SK-N-SH (cell line): ENCODE data around the gene MPST. TPM values are rescaled to one million over a fixed set of nuclear protein-coding genes. Genes with fewer than 3 reads are reported as not detected.

Experiments used
- CTCF ChIA-PET: fragments of 300-600, 350-600 bp; formaldehyde crosslinking; extraction: SDS; loops from one replicate; lab custom pipeline; 2021; lab: Yijun Ruan, JAX
- POLR2A ChIA-PET: fragments of 350-600 bp; sonication (Branson Sonifier 250); formaldehyde crosslinking; extraction: SDS; loops from one replicate; lab custom pipeline; 2020; ENCODE audit warnings: antibody characterized with exemption, inconsistent platforms; lab: Yijun Ruan, JAX
- DNase-seq: peaks from one replicate; pipeline ENCODE4 v3.0.0; 2012
- H2AFZ ChIP-seq: fragments of 200-600 bp; sonication (generic); 2 replicates; pipeline ENCODE4 v1.8.1; 2016; ENCODE audit warnings: antibody characterized with exemption, mild to moderate bottlenecking, low read depth
- H3F3A ChIP-seq: fragments of 200-600 bp; sonication (generic); replicated peaks from 2 replicates; pipeline ENCODE3; 2016; ENCODE audit warnings: antibody characterized with exemption, mild to moderate bottlenecking; ENCODE audit not compliant: insufficient read depth
- H3K27ac ChIP-seq, 2 experiments: fragments of 200-500 bp in 1 of 2; fragments of 200-600 bp in 1 of 2; sonication (Bioruptor generic) in 1 of 2; sonication (generic), shearing (Covaris generic) in 1 of 2; 2 replicates each; pipeline versions ENCODE4 v1.5.1 to v1.6.1; 2014 to 2016; ENCODE audit warnings: low read depth in 2 of 2, inconsistent platforms in 1 of 2, low read length in 1 of 2, mild to moderate bottlenecking in 1 of 2, mixed read lengths in 1 of 2
- H3K27me3 ChIP-seq: fragments of 200-600 bp; sonication (generic), shearing (Covaris generic); 2 replicates; pipeline ENCODE4 v1.6.1; 2016; ENCODE audit warnings: mixed run types; ENCODE audit not compliant: insufficient read depth
- H3K36me3 ChIP-seq, 2 experiments: fragments of 200-500 bp in 1 of 2; fragments of 200-600 bp in 1 of 2; sonication (Bioruptor generic) in 1 of 2; sonication (generic) in 1 of 2; replicated peaks in 1 of 2; 2 replicates each; pipeline versions ENCODE3 to v1.5.1; 2014 to 2016; ENCODE audit warnings: low read length in 1 of 2, mild to moderate bottlenecking in 1 of 2; ENCODE audit not compliant: insufficient read depth in 2 of 2, control insufficient read depth in 1 of 2
- H3K4me1 ChIP-seq, 2 experiments: fragments of 200-500 bp in 1 of 2; fragments of 200-600 bp in 1 of 2; sonication (Bioruptor generic) in 1 of 2; sonication (generic), shearing (Covaris generic) in 1 of 2; 2 replicates each; pipeline versions ENCODE4 v1.5.1 to v1.6.1; 2014 to 2016; ENCODE audit warnings: low read depth in 1 of 2, low read length in 1 of 2, mixed run types in 1 of 2; ENCODE audit not compliant: insufficient read depth in 2 of 2, control insufficient read depth in 1 of 2
- H3K4me2 ChIP-seq: fragments of 200-600 bp; sonication (generic), shearing (Covaris generic); 2 replicates; pipeline ENCODE4 v1.6.1; 2017; ENCODE audit warnings: mixed run types
- H3K4me3 ChIP-seq, 2 experiments: fragments of 200-500 bp in 1 of 2; fragments of 200-600 bp in 1 of 2; sonication (Bioruptor generic) in 1 of 2; sonication (generic), shearing (Covaris generic) in 1 of 2; 2 replicates each; pipeline versions ENCODE4 v1.5.1 to v1.8.1; 2014 to 2016; ENCODE audit warnings: low read depth in 2 of 2, inconsistent platforms in 1 of 2, low read length in 1 of 2, mild to moderate bottlenecking in 1 of 2, mixed read lengths in 1 of 2, moderate library complexity in 1 of 2
- H3K79me2 ChIP-seq: fragments of 200-600 bp; sonication (generic); 2 replicates; pipeline ENCODE4 v1.8.1; 2017; ENCODE audit warnings: mild to moderate bottlenecking; ENCODE audit not compliant: insufficient read depth
- H3K9ac ChIP-seq: fragments of 200-600 bp; sonication (generic); 2 replicates; pipeline ENCODE4 v1.6.1; 2017; ENCODE audit warnings: mixed run types
- H3K9me2 ChIP-seq: fragments of 200-600 bp; sonication (generic); 2 replicates; pipeline ENCODE4 v1.6.1; 2017; ENCODE audit warnings: mixed run types
- H3K9me3 ChIP-seq: fragments of 200-600 bp; sonication (generic); 2 replicates; pipeline ENCODE4 v1.6.1; 2017; ENCODE audit warnings: mixed run types, mild to moderate bottlenecking, moderate library complexity
- H4K20me1 ChIP-seq: fragments of 200-600 bp; sonication (generic); 2 replicates; pipeline ENCODE4 v1.6.1; 2017; ENCODE audit warnings: mild to moderate bottlenecking, mixed run types; ENCODE audit not compliant: insufficient read depth
- CHD2 ChIP-seq: fragments of 150-350 bp; IDR thresholded peaks from 2 replicates; pipeline ENCODE4 v1.6.1; 2018; ENCODE audit warnings: low read length; ENCODE audit not compliant: partially characterized antibody
- ELF1 ChIP-seq: IDR thresholded peaks from 2 replicates; pipeline ENCODE4 v1.4.0; 2012
- EP300 ChIP-seq, 2 experiments: IDR thresholded peaks; 2 replicates each; pipeline versions ENCODE4 v1.4.0 to v1.6.1; 2012; ENCODE audit warnings: borderline replicate concordance in 1 of 2, low read depth in 1 of 2, low read length in 1 of 2
- EZH2phosphoT487 ChIP-seq: fragments of 200-600 bp; sonication (generic); IDR thresholded peaks from 2 replicates; pipeline ENCODE4 v1.6.1; 2017; ENCODE audit warnings: low read depth, mixed run types, mild to moderate bottlenecking, antibody characterized with exemption, moderate library complexity, borderline replicate concordance
- FOXJ3 ChIP-seq: sonication (generic); formaldehyde crosslinking; IDR thresholded peaks from 2 replicates; pipeline ENCODE4 v1.5.1; 2020; ENCODE audit warnings: mild to moderate bottlenecking, missing genetic modification reagents
- FOXM1 ChIP-seq: IDR thresholded peaks from 2 replicates; pipeline ENCODE4 v1.4.0; 2012; ENCODE audit warnings: low read depth, mild to moderate bottlenecking
- GABPA ChIP-seq: IDR thresholded peaks from 2 replicates; pipeline ENCODE4 v1.4.0; 2012; ENCODE audit warnings: low read depth, mild to moderate bottlenecking
- IRF3 ChIP-seq: fragments of 150-350 bp; IDR thresholded peaks from 2 replicates; pipeline ENCODE4 v1.6.1; 2016; ENCODE audit warnings: mild to moderate bottlenecking, low read depth, low read length
- JUND ChIP-seq: IDR thresholded peaks from 2 replicates; pipeline ENCODE4 v1.4.0; 2012
- MAX ChIP-seq: IDR thresholded peaks from 2 replicates; pipeline ENCODE4 v1.4.0; 2012; ENCODE audit warnings: low read depth
- MEF2A ChIP-seq: IDR thresholded peaks from 2 replicates; pipeline ENCODE4 v1.4.0; 2012; ENCODE audit warnings: low read depth, borderline replicate concordance
- NFIC ChIP-seq: IDR thresholded peaks from 2 replicates; pipeline ENCODE4 v1.4.0; 2012; ENCODE audit warnings: borderline replicate concordance
- NRF1 ChIP-seq: IDR thresholded peaks from 2 replicates; pipeline ENCODE4 v1.6.1; 2012; ENCODE audit warnings: low read depth, mild to moderate bottlenecking, low read length
- PBX3 ChIP-seq: IDR thresholded peaks from 2 replicates; pipeline ENCODE4; 2012
- POLR2AphosphoS5 ChIP-seq: IDR thresholded peaks from 2 replicates; pipeline ENCODE4 v1.6.1; 2012; ENCODE audit warnings: low read depth, low read length
- RAD21 ChIP-seq: IDR thresholded peaks from 2 replicates; pipeline ENCODE4 v1.6.1; 2012; ENCODE audit warnings: mild to moderate bottlenecking, low read length
- SIN3A ChIP-seq: IDR thresholded peaks from 2 replicates; pipeline ENCODE4 v1.6.1; 2012; ENCODE audit warnings: low read depth, mild to moderate bottlenecking, low read length, moderate library complexity, borderline replicate concordance
- SMC3 ChIP-seq: IDR thresholded peaks from 2 replicates; pipeline ENCODE4 v1.6.1; 2012; ENCODE audit warnings: low read depth, low read length, improper control_type of control experiment
- TAF1 ChIP-seq: IDR thresholded peaks from 2 replicates; pipeline ENCODE4 v1.6.1; 2012; ENCODE audit warnings: low read depth, mild to moderate bottlenecking, low read length, moderate library complexity, borderline replicate concordance
- TCF12 ChIP-seq: IDR thresholded peaks from 2 replicates; pipeline ENCODE4 v1.4.0; 2012
- USF1 ChIP-seq: IDR thresholded peaks from 2 replicates; pipeline ENCODE4 v1.4.0; 2012; ENCODE audit warnings: low read depth, borderline replicate concordance
- WGBS: methylation state at CpG from one replicate; pipeline ENCODE4 v1.1.6; 2017; ENCODE audit warnings: low lambda C conversion rate; 5-methylcytosine and 5-hydroxymethylcytosine counted together
- polyA plus RNA-seq, 3 experiments: library from polyadenylated mRNA; depleted of rRNA; stranded (reverse); fragments of >200 nt; gene quantifications; 2 replicates each; pipeline ENCODE4 v1.2.3, GENCODE V29; 2012

The MPST gene
- polyA plus RNA-seq, 1 of the 3 experiments (the other 2 are of a cell fraction) = 60.4 TPM

DNA sequence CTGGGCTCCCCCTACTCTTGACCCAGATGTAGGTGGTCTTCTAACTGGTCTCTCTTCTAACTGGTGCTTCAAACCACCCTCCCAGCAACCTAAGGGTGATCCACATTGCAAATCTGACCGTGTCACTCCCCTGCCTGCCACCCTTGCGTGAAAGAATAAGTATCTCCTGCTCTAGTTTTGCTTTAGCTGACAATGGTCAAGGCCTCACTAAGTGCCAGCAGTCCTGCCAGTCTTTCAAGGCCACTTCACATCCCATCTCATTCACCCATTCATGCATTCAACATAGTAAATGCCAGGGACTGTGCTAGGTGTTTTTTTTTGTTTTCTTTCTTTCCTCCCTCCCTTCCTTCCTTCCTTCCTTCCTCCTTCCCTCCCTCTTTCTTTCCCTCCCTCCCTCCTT is 29.7 kb downstream of the MPST start (continued):
- TF ChIP-seq TCF12 = no peak
- TF ChIP-seq NRF1 = no peak
- TF ChIP-seq, all 33 proteins: peak for 0

DNA sequence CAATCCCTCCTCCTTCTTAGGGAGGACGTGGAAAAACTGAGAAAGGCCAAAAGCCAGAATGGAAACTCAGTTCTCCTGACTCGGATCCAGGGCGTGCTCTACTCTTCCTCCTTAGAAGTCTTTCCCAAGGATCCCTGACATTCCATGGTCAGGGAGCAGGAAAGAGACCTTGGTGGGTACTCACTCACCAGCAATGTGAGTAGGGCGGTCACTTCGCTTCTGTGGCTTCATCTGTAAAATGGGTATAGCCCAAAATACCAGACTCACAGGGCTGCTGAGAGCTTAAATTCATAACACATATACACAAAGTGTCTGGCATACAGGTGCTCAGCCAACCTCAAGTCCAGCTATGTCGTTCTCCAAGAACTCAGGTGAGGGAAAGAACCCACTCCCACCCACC is 31.4 kb downstream of the MPST start:
- no peaks in the 10 kb centered on the region for H4K20me1 ChIP-seq
- H3K4me1 ChIP-seq = peaks cover 0 to 10% of the 10 kb centered on the region in 2 experiments; a peak in 1 of 4 replicates
- peaks cover 0 to 22% of the 10 kb centered on the region in 2 experiments for H3K36me3 ChIP-seq
- no peak for DNase-seq
- no peak for TF ChIP-seq FOXJ3 (CRISPR knock-in tag)
- no peak for TF ChIP-seq TCF12
- no peak for TF ChIP-seq FOXM1
- TF ChIP-seq JUND = no peak
- no peak for TF ChIP-seq MEF2A
- H3K9me2 ChIP-seq = no peaks in the 10 kb centered on the region
- H3K9ac ChIP-seq = no peak overlapping the region
- ChIA-PET CTCF (interaction anchor here (0.6 to 1.6 kb wide), 2 partner anchors 8 to 28 kb away, joined by 3 to 5 read pairs; no protein-coding TSS in a partner anchor), POLR2A (interaction anchor here (1.0 to 1.5 kb wide), 4 partner anchors 10 to 32 kb away, joined by 3 to 4 read pairs (median 4); partner anchors contain the start of gene TST)
- H3K27ac ChIP-seq = no peak overlapping the region
- no peaks in the 10 kb centered on the region for H3K9me3 ChIP-seq
- peak overlapping the region; percentile 95; the same call in 1 of the 2 replicates for H3K4me2 ChIP-seq
- H3K27me3 ChIP-seq = no peaks in the 10 kb centered on the region
- peaks cover 16% of the 10 kb centered on the region; the same call in 1 of the 2 replicates for H3K79me2 ChIP-seq
- no peaks in the 10 kb centered on the region for H3F3A ChIP-seq
- H2AFZ ChIP-seq = no peak overlapping the region
- WGBS = 95% methylated on average over 6 of the region's 6 CpGs
- H3K4me3 ChIP-seq = no peak overlapping the region

DNA sequence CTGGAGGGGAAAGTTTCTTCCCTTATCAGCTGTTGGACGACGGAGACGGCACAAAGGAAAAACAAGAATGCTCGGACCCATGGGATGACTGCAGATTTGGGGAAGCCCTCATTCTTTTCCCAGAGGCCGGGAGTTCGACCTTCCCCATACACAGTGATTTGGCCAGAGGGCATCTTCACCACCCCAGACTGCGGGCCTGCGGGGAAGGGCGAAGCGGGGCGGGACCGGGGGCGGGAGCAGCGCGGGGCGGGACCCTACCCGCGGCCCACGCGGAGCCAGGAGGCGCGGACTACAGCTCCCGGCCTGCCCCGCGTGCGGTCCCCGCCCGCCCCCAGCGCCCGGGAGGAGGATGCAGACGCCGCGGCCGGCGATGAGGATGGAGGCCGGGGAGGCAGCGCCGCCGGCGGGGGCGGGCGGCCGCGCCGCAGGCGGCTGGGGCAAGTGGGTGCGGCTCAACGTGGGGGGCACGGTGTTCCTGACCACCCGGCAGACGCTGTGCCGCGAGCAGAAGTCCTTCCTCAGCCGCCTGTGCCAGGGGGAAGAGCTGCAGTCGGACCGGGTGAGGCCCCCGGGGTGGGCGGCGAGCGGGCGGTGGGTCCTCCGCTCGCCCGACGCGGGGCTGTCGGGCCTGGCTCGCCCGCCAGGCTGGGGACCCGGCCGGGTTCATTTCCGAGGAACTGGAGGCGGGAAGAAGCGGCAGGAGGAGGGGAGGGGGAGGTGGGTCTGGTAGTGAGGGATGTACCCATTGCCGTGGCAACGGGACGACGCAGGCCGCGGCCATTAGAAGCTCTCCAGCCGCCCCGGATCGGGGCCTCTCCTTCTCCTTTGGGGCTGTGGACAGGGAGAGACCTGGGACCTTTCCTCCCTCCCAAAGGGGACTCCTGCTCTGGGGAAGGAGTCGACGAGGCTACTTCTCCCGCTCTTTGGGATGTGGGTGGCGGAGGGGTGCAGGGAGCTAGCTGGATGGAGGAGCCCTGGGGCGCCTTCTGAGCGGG is 32.1 kb downstream of the MPST start, which contains the start of gene KCTD17:
KCTD17 (plus strand) TSS at position 352 of the 995 bp plus-strand sequence; CDS start at position 371, 19 bp downstream.
- no peaks in the 10 kb centered on the region for H4K20me1 ChIP-seq
- H3K9me2 ChIP-seq = no peaks in the 10 kb centered on the region
- no peaks in the 10 kb centered on the region for H3K27me3 ChIP-seq
- 9% methylated on average over 27 of the region's 89 CpGs for WGBS
- peaks cover 16% of the 10 kb centered on the region; the same call in 1 of the 2 replicates for H3K79me2 ChIP-seq
- H3K4me3 ChIP-seq = peak within 1 kb of the TSS; percentile 84 to 88
- H3K27ac ChIP-seq = peak within 1 kb of the TSS; percentile 49 to 73; a peak in 3 of 4 replicates
- POLR2A ChIA-PET = interaction anchor here (0.8 to 1.5 kb wide), 6 partner anchors 9 to 276 kb away, joined by 3 to 4 read pairs (median 3); partner anchors contain the start of genes IFT27 and TST
- H3K9me3 ChIP-seq = no peaks in the 10 kb centered on the region
- peak within 1 kb of the TSS; percentile 91 for H2AFZ ChIP-seq
- H3K36me3 ChIP-seq = peaks cover 0 to 25% of the 10 kb centered on the region in 2 experiments
- H3K4me2 ChIP-seq = peak within 1 kb of the TSS; percentile 95
- H3K4me1 ChIP-seq = peaks cover 0 to 10% of the 10 kb centered on the region in 2 experiments; a peak in 1 of 4 replicates
- CTCF ChIA-PET = interaction anchor here (0.6 to 1.6 kb wide), 3 partner anchors 8 to 146 kb away, joined by 3 to 5 read pairs (median 3); no protein-coding TSS in a partner anchor
- peak within 1 kb of the TSS; percentile 79 for H3K9ac ChIP-seq
- DNase-seq = peak; percentile 99
- H3F3A ChIP-seq = no peaks in the 10 kb centered on the region
- 0 out of 2 replicates have a peak, but pooled peaks have one; percentile 1 for TF ChIP-seq NRF1
- TF ChIP-seq RAD21 = no peak
- TF ChIP-seq JUND = no peak
- no peak; the same call in 1 of the 2 replicates for TF ChIP-seq MAX
- TF ChIP-seq ELF1 = no peak
- TF ChIP-seq IRF3 = no peak
- TF ChIP-seq SMC3 = no peak
- TF ChIP-seq FOXM1 = no peak
- TF ChIP-seq PBX3 = no peak
- peak; percentile 29; the same call in 1 of the 2 replicates for TF ChIP-seq GABPA
- no peak for TF ChIP-seq USF1
- no peak for TF ChIP-seq EZH2phosphoT487
- no peak for TF ChIP-seq NFIC
- no peak for TF ChIP-seq FOXJ3 (CRISPR knock-in tag)
- TF ChIP-seq TAF1 = no peak
- TF ChIP-seq TCF12 = no peak
- TF ChIP-seq EP300 (IDR thresholded peaks at IDR 0.05; ENCODE audit: borderline replicate concordance in 1 of 2, low read depth in 1 of 2, low read length in 1 of 2) = no peak
- TF ChIP-seq POLR2AphosphoS5 = peak; percentile 26; the same call in 1 of the 2 replicates
- TF ChIP-seq SIN3A = no peak
- peak; percentile 43 for TF ChIP-seq CHD2
